H1 (cell line): ENCODE data around the gene SAMM50. TPM values are rescaled to one million over a fixed set of nuclear protein-coding genes. Genes with fewer than 3 reads are reported as not detected.
A peak's percentile ranks its signal among the peaks of the same experiment; 100 is the strongest.

Experiments
- CTCF ChIA-PET: fragments of 300-600 bp; sonication (Branson Sonifier 250); formaldehyde crosslinking; loops from one replicate; lab custom pipeline; 2021; ENCODE audit not compliant: partially characterized antibody; lab: Charles Lee
- POLR2A ChIA-PET: fragments of 300-600 bp; sonication (Branson Sonifier 250); formaldehyde crosslinking; loops from one replicate; lab custom pipeline; 2021; ENCODE audit warnings: inconsistent platforms; ENCODE audit not compliant: partially characterized antibody; lab: Charles Lee
- DNase-seq, 2 experiments: peaks; one replicate each; pipeline versions ENCODE4 v3.0.0 to v3.0.0-alpha.2; 2010 to 2022; ENCODE audit warnings: low spot score in 2 of 2, low read depth in 1 of 2, mixed read lengths in 1 of 2
- FAIRE-seq: peaks from 2 replicates; lab custom pipeline; 2011; peaks lifted over from hg19 to GRCh38; lab: Jason Lieb, UNC
- H2AFZ ChIP-seq: 2 replicates; pipeline ENCODE4 v1.8.1; 2012; ENCODE audit warnings: low read length, inconsistent platforms
- H2AK5ac ChIP-seq: 2 replicates; pipeline ENCODE4 v1.6.1; 2013; ENCODE audit warnings: low read depth, low read length
- H2BK120ac ChIP-seq: replicated peaks from 2 replicates; pipeline ENCODE3; 2013; ENCODE audit warnings: low read depth, low read length, inconsistent platforms
- H2BK12ac ChIP-seq: 2 replicates; pipeline ENCODE4 v1.6.1; 2013; ENCODE audit warnings: low read depth, low read length
- H2BK15ac ChIP-seq: 2 replicates; pipeline ENCODE4 v1.6.1; 2013; ENCODE audit warnings: low read length
- H2BK20ac ChIP-seq: 2 replicates; pipeline ENCODE4 v1.6.1; 2013; ENCODE audit warnings: low read length
- H2BK5ac ChIP-seq: 2 replicates; pipeline ENCODE4 v1.6.1; 2013; ENCODE audit warnings: low read depth, low read length
- H3K14ac ChIP-seq: 2 replicates; pipeline ENCODE4 v1.6.1; 2013; ENCODE audit warnings: inconsistent platforms; ENCODE audit not compliant: insufficient read length
- H3K18ac ChIP-seq: 2 replicates; pipeline ENCODE4 v1.6.1; 2013; ENCODE audit warnings: low read length; ENCODE audit errors: extremely low read depth
- H3K23ac ChIP-seq: 2 replicates; pipeline ENCODE4 v1.6.1; 2013; ENCODE audit warnings: inconsistent platforms; ENCODE audit not compliant: insufficient read length
- H3K23me2 ChIP-seq: 2 replicates; pipeline ENCODE4 v1.6.1; 2013; ENCODE audit warnings: low read depth, low read length
- H3K27ac ChIP-seq: 2 replicates; pipeline ENCODE4 v1.6.1; 2011; ENCODE audit warnings: low read depth, low read length, inconsistent platforms
- H3K27me3 ChIP-seq, 4 experiments: replicated peaks in 1 of 4; 1 replicate in 1 of 4; 2 replicates in 3 of 4; pipeline versions ENCODE4 v1.6.1 to v1.8.1; 2011 to 2013; ENCODE audit warnings: low read length in 3 of 4, mild to moderate bottlenecking in 3 of 4, inconsistent platforms in 2 of 4, mixed read lengths in 2 of 4, moderate library complexity in 1 of 4; ENCODE audit not compliant: control insufficient read depth in 3 of 4, insufficient read depth in 3 of 4; ENCODE audit errors: extremely low read depth in 1 of 4
- H3K36me3 ChIP-seq, 4 experiments: 2 replicates each; pipeline versions ENCODE4 v1.6.1 to v1.8.1; 2011 to 2013; ENCODE audit warnings: mild to moderate bottlenecking in 4 of 4, low read length in 3 of 4, moderate library complexity in 2 of 4, control low read depth in 1 of 4, inconsistent platforms in 1 of 4; ENCODE audit not compliant: insufficient read depth in 4 of 4, control insufficient read depth in 2 of 4
- H3K4ac ChIP-seq: replicated peaks from 2 replicates; pipeline ENCODE3; 2013; ENCODE audit warnings: low read length, low read depth, mixed read lengths, inconsistent platforms; ENCODE audit not compliant: insufficient read length
- H3K4me1 ChIP-seq, 4 experiments: replicated peaks in 1 of 4; 1 replicate in 1 of 4; 2 replicates in 3 of 4; pipeline versions ENCODE4 v1.6.1 to v1.8.1; 2011 to 2013; ENCODE audit warnings: low read length in 3 of 4, inconsistent platforms in 2 of 4, mixed read lengths in 1 of 4; ENCODE audit not compliant: insufficient read depth in 4 of 4, control insufficient read depth in 3 of 4
- H3K4me2 ChIP-seq, 2 experiments: 2 replicates each; pipeline versions ENCODE4 v1.6.1 to v1.8.1; 2011 to 2013; ENCODE audit warnings: low read depth in 2 of 2, low read length in 2 of 2, control low read depth in 1 of 2, inconsistent platforms in 1 of 2, mild to moderate bottlenecking in 1 of 2; ENCODE audit not compliant: insufficient read depth in 1 of 2
- H3K4me3 ChIP-seq, 4 experiments: fragments of 200-600, 300-600 bp in 1 of 4; sonication (generic), shearing (Covaris generic), sonication (Bioruptor Twin) in 1 of 4; 2 replicates each; pipeline versions ENCODE4 v1.5.1 to v1.8.1; 2011 to 2016; ENCODE audit warnings: low read length in 4 of 4, low read depth in 3 of 4, control low read depth in 2 of 4, inconsistent platforms in 2 of 4, mild to moderate bottlenecking in 2 of 4, mixed read lengths in 1 of 4, moderate library complexity in 1 of 4; ENCODE audit not compliant: insufficient read depth in 2 of 4; ENCODE audit errors: extremely low read depth in 1 of 4
- H3K56ac ChIP-seq: replicated peaks from 2 replicates; pipeline ENCODE3; 2013; ENCODE audit warnings: low read depth, mild to moderate bottlenecking, mixed read lengths, low read length, inconsistent platforms; ENCODE audit not compliant: insufficient read length
- H3K79me1 ChIP-seq: 2 replicates; pipeline ENCODE4 v1.6.1; 2013; ENCODE audit warnings: low read depth, low read length, control low read depth
- H3K79me2 ChIP-seq, 2 experiments: 2 replicates each; pipeline versions ENCODE4 v1.6.1 to v1.8.1; 2012 to 2013; ENCODE audit warnings: low read length in 2 of 2, mild to moderate bottlenecking in 2 of 2, inconsistent platforms in 1 of 2; ENCODE audit not compliant: insufficient read depth in 2 of 2, control insufficient read depth in 1 of 2
- H3K9ac ChIP-seq, 4 experiments: replicated peaks in 1 of 4; 1 replicate in 1 of 4; 2 replicates in 3 of 4; pipeline versions ENCODE4 v1.6.1 to v1.8.1; 2011 to 2013; ENCODE audit warnings: low read depth in 3 of 4, low read length in 3 of 4, control low read depth in 2 of 4, mild to moderate bottlenecking in 2 of 4, moderate library complexity in 2 of 4, inconsistent platforms in 1 of 4; ENCODE audit errors: extremely low read depth in 1 of 4
- H3K9me3 ChIP-seq, 2 experiments: 2 replicates each; pipeline versions ENCODE4 v1.6.1 to v1.8.1; 2012 to 2013; ENCODE audit warnings: mild to moderate bottlenecking in 2 of 2, moderate library complexity in 2 of 2, control low read depth in 1 of 2, inconsistent platforms in 1 of 2, low read depth in 1 of 2, low read length in 1 of 2, mixed read lengths in 1 of 2; ENCODE audit not compliant: insufficient read depth in 2 of 2
- H4K20me1 ChIP-seq, 2 experiments: replicated peaks in 1 of 2; 2 replicates each; pipeline versions ENCODE3 to v1.8.1; 2011 to 2013; ENCODE audit warnings: inconsistent platforms in 2 of 2, low read length in 2 of 2, mild to moderate bottlenecking in 1 of 2; ENCODE audit not compliant: insufficient read depth in 2 of 2, control insufficient read depth in 1 of 2
- H4K5ac ChIP-seq: 2 replicates; pipeline ENCODE4 v1.6.1; 2013; ENCODE audit warnings: low read length, low read depth, mixed read lengths, inconsistent platforms; ENCODE audit not compliant: insufficient read length
- H4K8ac ChIP-seq: 2 replicates; pipeline ENCODE4 v1.8.0; 2013; ENCODE audit warnings: mild to moderate bottlenecking, moderate library complexity, low read length, inconsistent platforms; ENCODE audit not compliant: insufficient read depth; ENCODE audit errors: extremely low read depth
- H4K91ac ChIP-seq: replicated peaks from 2 replicates; pipeline ENCODE3; 2013; ENCODE audit warnings: low read length, mixed read lengths, inconsistent platforms; ENCODE audit not compliant: insufficient read length
- CEBPB ChIP-seq: IDR thresholded peaks from 2 replicates; pipeline ENCODE4 v1.6.1; 2012; ENCODE audit warnings: low read depth, low read length
- CHD1 ChIP-seq: IDR thresholded peaks from 2 replicates; pipeline ENCODE4 v1.6.1; 2012; ENCODE audit warnings: low read depth, low read length, improper control_type of control experiment
- CREB1 ChIP-seq: IDR thresholded peaks from 2 replicates; pipeline ENCODE4 v1.6.1; 2012; ENCODE audit warnings: inconsistent platforms
- EGR1 ChIP-seq: IDR thresholded peaks from 2 replicates; pipeline ENCODE4 v1.6.1; 2011; ENCODE audit warnings: low read depth, low read length, borderline replicate concordance
- GABPA ChIP-seq: IDR thresholded peaks from 2 replicates; pipeline ENCODE4 v1.6.1; 2011; ENCODE audit warnings: mild to moderate bottlenecking, low read length, moderate library complexity, borderline replicate concordance; ENCODE audit not compliant: insufficient read depth
- HDAC6 ChIP-seq: IDR thresholded peaks from one replicate; pipeline ENCODE4 v1.7.1; 2012; ENCODE audit warnings: low read depth, mild to moderate bottlenecking, inconsistent platforms, low read length, moderate library complexity
- KDM5A ChIP-seq: fragments of 200-600 bp; IDR thresholded peaks from 2 replicates; pipeline ENCODE4 v1.7.1; 2012; ENCODE audit warnings: mild to moderate bottlenecking, low read length, inconsistent platforms, mixed read lengths
- PHF8 ChIP-seq: fragments of 200-600 bp; sonication (generic); conservative IDR thresholded peaks from 2 replicates; pipeline ENCODE4 v1.7.1; 2012; ENCODE audit warnings: low read depth, mild to moderate bottlenecking, inconsistent platforms, low read length, moderate library complexity
- POLR2A ChIP-seq, 2 experiments: IDR thresholded peaks; 1 replicate in 1 of 2; 2 replicates in 1 of 2; pipeline ENCODE4 v1.6.1; 2011; ENCODE audit warnings: low read depth in 2 of 2, low read length in 2 of 2, mild to moderate bottlenecking in 2 of 2; ENCODE audit errors: control extremely low read depth in 1 of 2
- SP1 ChIP-seq: IDR thresholded peaks from 2 replicates; pipeline ENCODE4 v1.6.1; 2011; ENCODE audit warnings: low read depth, low read length
- TAF1 ChIP-seq: IDR thresholded peaks from 2 replicates; pipeline ENCODE4 v1.6.1; 2011; ENCODE audit warnings: mild to moderate bottlenecking, low read depth, low read length
- TBP ChIP-seq: IDR thresholded peaks from 2 replicates; pipeline ENCODE4 v1.6.1; 2011; ENCODE audit warnings: low read depth, low read length, improper control_type of control experiment
- TEAD4 ChIP-seq: IDR thresholded peaks from 2 replicates; pipeline ENCODE4 v1.6.1; 2012; ENCODE audit warnings: low read depth, low read length, inconsistent platforms, mixed read lengths
- WGBS, 2 experiments: shearing (Covaris generic) in 1 of 2; methylation state at CpG; one replicate each; pipeline versions ENCODE4 v1.1.6 to v1.1.7; 2013 to 2015; ENCODE audit warnings: low lambda C conversion rate in 2 of 2, mixed read lengths in 2 of 2, inconsistent platforms in 1 of 2, low coverage in 1 of 2, missing lambda C conversion rate in 1 of 2; ENCODE audit not compliant: insufficient replicate concordance in 2 of 2, insufficient coverage in 1 of 2, insufficient read length in 1 of 2; ENCODE audit errors: extremely low coverage in 1 of 2, missing lambda C conversion rate in 1 of 2; 5-methylcytosine and 5-hydroxymethylcytosine counted together
- polyA plus RNA-seq, 7 experiments: library from polyadenylated mRNA; depleted of rRNA in 3 of 7; stranded (reverse) in 5 of 7; unstranded in 2 of 7; fragments of >200 nt in 5 of 7; fragments of 200-250 nt in 2 of 7; gene quantifications; 1 replicate in 5 of 7; 2 replicates in 1 of 7; 4 replicates in 1 of 7; pipeline versions ENCODE4 v1.2.1 to v1.2.3, GENCODE V29; 2011 to 2013; ENCODE audit warnings: missing spikeins in 2 of 7, mixed read lengths in 2 of 7
- total RNA-seq: library from RNA; stranded (reverse); fragmentation: NEBNext Ultra II Directional; extraction: Animal tissue kit (Norgen Biotek cat#: 25700); gene quantifications from 2 replicates; pipeline ENCODE4 v1.2.1, GENCODE V29; 2021

Gene SAMM50
- total and polyA plus RNA-seq, 2 of the 8 experiments (the other 6 are each of a cell fraction or from before 2014, with no cell fraction given) = 45.4 to 70.3 TPM

DNA sequence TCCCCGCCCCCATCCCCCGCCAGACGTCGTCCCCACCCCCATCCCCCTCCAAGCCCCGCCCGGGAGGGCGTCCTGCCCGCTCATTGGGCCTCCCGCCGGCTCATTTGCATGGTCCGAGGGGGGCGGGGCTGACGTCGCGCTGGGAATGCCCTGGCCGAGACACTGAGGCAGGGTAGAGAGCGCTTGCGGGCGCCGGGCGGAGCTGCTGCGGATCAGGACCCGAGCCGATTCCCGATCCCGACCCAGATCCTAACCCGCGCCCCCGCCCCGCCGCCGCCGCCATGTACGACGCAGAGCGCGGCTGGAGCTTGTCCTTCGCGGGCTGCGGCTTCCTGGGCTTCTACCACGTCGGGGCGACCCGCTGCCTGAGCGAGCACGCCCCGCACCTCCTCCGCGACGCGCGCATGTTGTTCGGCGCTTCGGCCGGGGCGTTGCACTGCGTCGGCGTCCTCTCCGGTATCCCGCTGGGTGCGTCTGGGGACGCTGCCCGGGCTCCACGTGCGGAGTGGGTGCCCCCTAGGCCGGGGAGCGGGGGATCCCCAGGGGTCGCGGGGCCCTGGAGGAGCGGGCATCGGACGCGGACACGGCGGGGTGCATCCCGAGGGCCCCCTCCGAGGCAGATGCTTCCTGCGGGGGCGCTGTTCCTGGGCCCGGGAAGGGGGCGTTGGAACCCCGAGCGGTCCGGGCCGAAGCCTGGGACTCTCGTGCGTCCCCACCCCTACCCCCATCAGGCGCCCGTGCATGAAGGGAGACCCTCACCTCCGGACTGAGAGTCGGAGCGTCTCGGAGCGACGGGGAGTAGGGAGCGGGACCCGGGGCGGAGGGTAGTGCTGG lies 31.4 kb upstream of the SAMM50 start, which contains the start of gene PNPLA3:
PNPLA3 (plus strand) TSS at position 175 of the 834 bp plus-strand sequence; CDS start at position 282, 107 bp downstream.
- Histone ChIP-seq H3K23me2 (peaks cover 15% of the 10 kb centered on the region; the same call in 1 of the 2 replicates), H2BK12ac (peak within 1 kb of the TSS; percentile 68; the same call in 1 of the 2 replicates), H2AFZ (peak within 1 kb of the TSS; percentile 95), H3K14ac (peak within 1 kb of the TSS; percentile 98), H2BK120ac (no peak within 1 kb of the TSS), H3K79me1 (peaks cover 12% of the 10 kb centered on the region), H3K27ac (peak within 1 kb of the TSS; percentile 64; the same call in 1 of the 2 replicates), H3K4ac (peak within 1 kb of the TSS; percentile 84), H3K27me3 (no peaks in the 10 kb centered on the region; a peak in 1 of 7 replicates), H3K4me2 (peak within 1 kb of the TSS; percentile 79 to 88), H3K79me2 (peaks cover 0 to 17% of the 10 kb centered on the region in 2 experiments; a peak in 1 of 4 replicates), H3K4me1 (peaks cover 8 to 24% (median 18%) of the 10 kb centered on the region in 4 experiments), H3K4me3 (peak within 1 kb of the TSS; percentile 79 to 99 (median 86)), H4K20me1 (peaks cover 3 to 18% of the 10 kb centered on the region in 2 experiments), H2AK5ac (no peak within 1 kb of the TSS), H3K9me3 (no peaks in the 10 kb centered on the region), H4K5ac (peak within 1 kb of the TSS; percentile 71), H3K18ac (peak within 1 kb of the TSS; percentile 78), H3K56ac (peak within 1 kb of the TSS; percentile 43), H3K9ac (peak within 1 kb of the TSS; percentile 45 to 72 (median 66)), H2BK15ac (no peak within 1 kb of the TSS), H4K91ac (peak within 1 kb of the TSS; percentile 35), H3K36me3 (peaks cover 7 to 23% (median 11%) of the 10 kb centered on the region in 4 experiments; a peak in 7 of 8 replicates), H3K23ac (no peak within 1 kb of the TSS), H2BK20ac (peak within 1 kb of the TSS; percentile 86; the same call in 1 of the 2 replicates), H4K8ac (peak within 1 kb of the TSS; percentile 62), H2BK5ac (peak within 1 kb of the TSS; percentile 94; the same call in 1 of the 2 replicates)
- POLR2A ChIA-PET = interaction anchor here (0.7 to 1.8 kb wide), 5 partner anchors 9 to 243 kb away, joined by 3 to 5 read pairs (median 4); no protein-coding TSS in a partner anchor
- peak; percentile 70 to 98 for DNase-seq
- 2% methylated on average over 61 of the region's 100 CpGs; no CpG with 5 or more reads in 1 of the 2 experiments for WGBS, 2 experiments
- CTCF ChIA-PET = interaction anchor here (0.6 to 3.0 kb wide), 7 partner anchors 21 to 1857 kb away, joined by 3 to 12 read pairs (median 3); no protein-coding TSS in a partner anchor
- no peak for FAIRE-seq
- no peak for TF ChIP-seq GABPA
- TF ChIP-seq TBP = peak; percentile 72; the same call in 1 of the 2 replicates
- TF ChIP-seq TAF1 = peak; percentile 83
- TF ChIP-seq POLR2A (IDR thresholded peaks at IDR 0.05; ENCODE audit: control extremely low read depth in 1 of 2, low read depth in 2 of 2, low read length in 2 of 2) = peak; percentile 83 to 92
- TF ChIP-seq CHD1 = no peak
- TF ChIP-seq KDM5A = no peak
- peak; percentile 74 for TF ChIP-seq CREB1
- TF ChIP-seq SP1 = no peak
- TF ChIP-seq EGR1 = no peak
- TF ChIP-seq CEBPB = no peak
- no peak for TF ChIP-seq HDAC6
- TF ChIP-seq TEAD4 = 0 out of 2 replicates have a peak, but pooled peaks have one; percentile 6
- TF ChIP-seq PHF8 = peak; percentile 78
